ENCODE measurements around the gene IGSF6. TPM values are rescaled to one million over a fixed set of nuclear protein-coding genes. Genes with fewer than 3 reads are reported as not detected.

The IGSF6 gene
- total RNA-seq, 1 donor from 2014 or later, result 88.4 TPM

DNA sequence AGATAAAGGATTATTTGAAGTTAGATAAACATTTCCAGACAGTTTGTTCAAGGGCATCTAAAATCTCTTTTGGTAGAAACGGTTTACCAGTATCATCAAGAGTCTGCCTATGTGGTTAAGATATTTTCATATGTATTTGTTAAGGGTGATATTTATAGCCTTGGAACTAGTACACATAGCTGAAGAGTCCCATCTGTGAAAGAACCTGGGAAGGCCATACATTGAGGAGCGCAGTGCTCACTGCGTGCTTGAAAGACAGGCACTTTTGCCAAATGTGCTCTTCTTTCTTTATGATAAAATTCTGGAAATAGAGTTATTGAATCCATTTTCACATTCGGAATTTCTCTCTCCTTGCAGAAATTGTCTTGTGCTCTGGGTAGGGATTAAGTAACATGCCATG is 7.7 kb downstream of the IGSF6 start:
- H3K4me3 ChIP-seq, result no peak overlapping the region
- H3K27ac ChIP-seq, result peak overlapping the region; percentile 67

DNA sequence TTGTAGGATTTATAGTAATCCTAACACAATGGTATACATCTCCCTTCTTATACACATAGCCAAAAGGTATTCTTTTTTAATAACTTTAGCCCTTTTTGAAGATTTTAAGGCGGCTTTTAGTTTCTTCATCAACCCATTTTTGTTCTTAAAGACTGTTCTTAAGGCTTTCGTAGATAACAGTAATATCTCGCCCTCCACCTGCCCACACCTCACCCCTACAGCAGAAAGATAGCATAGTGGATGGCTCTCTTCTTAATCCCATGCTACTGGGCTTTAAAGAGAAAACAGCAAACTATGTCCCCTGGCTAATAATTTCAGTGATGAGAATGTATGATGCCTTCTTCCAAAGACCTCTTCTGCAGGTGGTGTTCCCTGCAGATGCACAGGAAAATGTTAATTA is 8.6 kb downstream of the IGSF6 start:
- Histone ChIP-seq H3K4me3 (no peak overlapping the region), H3K4me1 (peaks cover 29% of the 10 kb centered on the region), H3K27me3 (no peaks in the 10 kb centered on the region), H3K27ac (no peak overlapping the region), H3K9me3 (no peaks in the 10 kb centered on the region), H3K36me3 (peaks cover 8% of the 10 kb centered on the region)
- ATAC-seq (no peak), DNase-seq (no peak)
- intact Hi-C loops (cut with DNase I), result no loop called here
- TF ChIP-seq, protein P1, sequence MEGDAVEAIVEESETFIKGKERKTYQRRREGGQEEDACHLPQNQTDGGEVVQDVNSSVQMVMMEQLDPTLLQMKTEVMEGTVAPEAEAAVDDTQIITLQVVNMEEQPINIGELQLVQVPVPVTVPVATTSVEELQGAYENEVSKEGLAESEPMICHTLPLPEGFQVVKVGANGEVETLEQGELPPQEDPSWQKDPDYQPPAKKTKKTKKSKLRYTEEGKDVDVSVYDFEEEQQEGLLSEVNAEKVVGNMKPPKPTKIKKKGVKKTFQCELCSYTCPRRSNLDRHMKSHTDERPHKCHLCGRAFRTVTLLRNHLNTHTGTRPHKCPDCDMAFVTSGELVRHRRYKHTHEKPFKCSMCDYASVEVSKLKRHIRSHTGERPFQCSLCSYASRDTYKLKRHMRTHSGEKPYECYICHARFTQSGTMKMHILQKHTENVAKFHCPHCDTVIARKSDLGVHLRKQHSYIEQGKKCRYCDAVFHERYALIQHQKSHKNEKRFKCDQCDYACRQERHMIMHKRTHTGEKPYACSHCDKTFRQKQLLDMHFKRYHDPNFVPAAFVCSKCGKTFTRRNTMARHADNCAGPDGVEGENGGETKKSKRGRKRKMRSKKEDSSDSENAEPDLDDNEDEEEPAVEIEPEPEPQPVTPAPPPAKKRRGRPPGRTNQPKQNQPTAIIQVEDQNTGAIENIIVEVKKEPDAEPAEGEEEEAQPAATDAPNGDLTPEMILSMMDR (IDR thresholded peaks at IDR 0.05), result no peak

More for the DNA sequence above, 7.7 kb downstream of the IGSF6 start:
- DNase-seq (no peak), ATAC-seq (no peak)
- intact Hi-C loops (cut with DNase I), result no loop called here
- Histone ChIP-seq H3K4me1 (peaks cover 33% of the 10 kb centered on the region), H3K27me3 (no peaks in the 10 kb centered on the region), H3K9me3 (no peaks in the 10 kb centered on the region), H3K36me3 (peaks cover 8% of the 10 kb centered on the region)
- TF ChIP-seq, protein P1 (IDR thresholded peaks at IDR 0.05), result no peak

DNA sequence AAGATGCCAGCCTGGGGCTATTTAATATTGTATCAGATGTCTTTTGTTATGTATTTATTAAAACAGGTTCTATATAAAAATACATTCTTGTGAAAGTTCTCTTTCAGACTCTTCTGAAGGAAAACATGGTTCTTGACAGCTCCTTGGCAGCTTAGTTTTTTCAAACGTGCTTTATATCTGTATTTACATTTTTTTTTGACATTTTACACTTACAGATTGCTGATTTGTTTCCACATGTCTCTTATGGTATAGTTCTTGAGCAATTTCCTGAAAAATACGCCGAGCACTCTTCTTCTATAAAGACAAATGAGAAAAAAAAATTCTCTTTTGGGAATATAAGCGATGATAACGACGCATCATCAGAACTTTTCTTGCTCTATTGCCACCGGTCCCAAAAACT is 9.5 kb downstream of the IGSF6 start:
- peaks cover 8% of the 10 kb centered on the region for H3K36me3 ChIP-seq
- intact Hi-C loops (cut with DNase I), result no loop called here
- TF ChIP-seq, protein P1 (IDR thresholded peaks at IDR 0.05), result no peak
- H3K4me3 ChIP-seq, result no peak overlapping the region
- H3K9me3 ChIP-seq, result no peaks in the 10 kb centered on the region
- H3K27me3 ChIP-seq, result no peaks in the 10 kb centered on the region
- peaks cover 22% of the 10 kb centered on the region for H3K4me1 ChIP-seq
- no peak overlapping the region for H3K27ac ChIP-seq
- DNase-seq (no peak), ATAC-seq (no peak)

DNA sequence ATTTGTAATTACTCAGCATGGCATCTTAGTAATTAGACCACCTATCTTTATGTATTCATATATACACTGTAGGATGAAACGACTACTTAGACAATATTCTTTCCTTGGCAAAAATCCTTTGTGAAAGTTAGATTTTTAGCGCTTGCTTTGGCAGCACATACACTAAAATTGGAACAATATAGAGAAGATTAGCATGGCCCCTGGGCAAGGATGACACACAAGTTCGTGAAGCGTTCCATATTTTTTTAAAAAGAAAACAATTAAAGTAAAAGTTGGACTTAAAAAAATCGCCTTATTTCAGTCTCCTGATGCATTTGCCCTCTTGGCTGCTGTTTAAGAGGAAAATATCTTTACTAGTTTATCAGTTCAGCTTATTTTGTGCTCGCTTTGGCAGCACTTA is 10.5 kb downstream of the IGSF6 start:
- Histone ChIP-seq H3K27me3 (no peaks in the 10 kb centered on the region), H3K9me3 (no peaks in the 10 kb centered on the region), H3K4me3 (no peak overlapping the region), H3K27ac (no peak overlapping the region), H3K4me1 (peaks cover 14% of the 10 kb centered on the region), H3K36me3 (peaks cover 2% of the 10 kb centered on the region)
- intact Hi-C loops (cut with DNase I), result no loop called here
- DNase-seq, result no peak
- TF ChIP-seq, protein P1 (IDR thresholded peaks at IDR 0.05), result no peak
- ATAC-seq, result no peak

DNA sequence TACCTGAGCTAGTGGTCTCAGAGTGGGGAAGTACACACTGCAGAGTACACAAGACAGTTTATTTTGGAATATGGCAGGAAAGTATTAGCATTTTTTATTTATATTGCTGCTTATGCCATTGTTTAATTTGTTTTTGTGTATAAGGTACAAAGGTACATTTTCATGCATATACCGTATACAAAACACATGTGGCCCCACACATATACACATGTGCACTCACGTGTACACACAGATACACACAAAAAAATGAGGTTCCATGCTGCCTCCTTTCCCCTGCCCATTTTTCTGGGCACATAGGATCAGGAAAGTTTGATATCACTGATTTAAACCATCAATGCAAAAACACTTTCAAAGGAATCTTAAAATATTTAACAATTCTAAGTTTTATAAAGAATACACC is 12.9 kb downstream of the IGSF6 start:
- Histone ChIP-seq H3K4me3 (no peak overlapping the region), H3K4me1 (no peaks in the 10 kb centered on the region), H3K27me3 (no peaks in the 10 kb centered on the region), H3K27ac (no peak overlapping the region), H3K36me3 (no peaks in the 10 kb centered on the region), H3K9me3 (no peaks in the 10 kb centered on the region)
- intact Hi-C loops (cut with DNase I), result no loop called here
- DNase-seq, result no peak
- ATAC-seq, result no peak
- TF ChIP-seq, protein P1 (IDR thresholded peaks at IDR 0.05), result no peak

DNA sequence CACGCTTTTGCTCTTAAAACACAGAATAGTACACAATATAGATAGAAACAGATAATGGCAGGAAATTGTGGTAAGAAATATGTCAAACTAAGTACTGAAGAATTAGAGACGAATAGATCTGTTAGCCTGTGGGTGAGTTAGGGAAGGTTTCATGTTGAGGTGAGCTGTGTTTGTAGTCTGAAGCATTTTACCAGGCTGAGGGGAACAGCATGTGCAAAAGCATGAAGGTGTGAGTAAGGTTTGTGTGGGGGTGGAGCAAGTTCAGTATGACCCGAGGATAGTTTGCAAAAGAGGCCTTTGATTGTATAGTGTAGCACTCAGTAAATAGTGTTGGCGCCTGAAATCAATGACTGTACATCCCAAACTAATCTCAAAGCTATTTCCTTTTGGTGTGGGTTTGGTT is 13.8 kb downstream of the IGSF6 start:
- H3K27ac ChIP-seq, result no peak overlapping the region
- ATAC-seq (no peak), DNase-seq (no peak)
- TF ChIP-seq, protein P1 (IDR thresholded peaks at IDR 0.05), result no peak
- H3K36me3 ChIP-seq, result no peaks in the 10 kb centered on the region
- intact Hi-C loops (cut with DNase I), result no loop called here
- H3K27me3 ChIP-seq, result no peaks in the 10 kb centered on the region
- H3K4me1 ChIP-seq, result no peaks in the 10 kb centered on the region
- no peak overlapping the region for H3K4me3 ChIP-seq
- H3K9me3 ChIP-seq, result no peaks in the 10 kb centered on the region
